Measurements from ENCODE around the gene DNM3. TPM values are rescaled to one million over a fixed set of nuclear protein-coding genes. Genes with fewer than 3 reads are reported as not detected.

Gene DNM3
- total RNA-seq, 1 donor: 0.72 TPM

GRCh38 chr1:171973421-171973820 is 132.1 kb downstream of the DNM3 start:
- no peak for DNase-seq (ENCODE audit: insufficient read length, low spot score, missing footprints)
- Histone ChIP-seq H3K36me3 (ENCODE audit: insufficient read depth, low read length) (no peaks in the 10 kb centered on the region), H3K4me2 (ENCODE audit: insufficient read depth, low read length) (no peak overlapping the region), H3K27me3 (ENCODE audit: insufficient read depth, low read length) (no peaks in the 10 kb centered on the region), H4K20me1 (ENCODE audit: insufficient read depth, low read length) (no peaks in the 10 kb centered on the region), H2AFZ (ENCODE audit: low read length) (no peak overlapping the region), H3K9me3 (ENCODE audit: low read depth, low read length) (no peaks in the 10 kb centered on the region), H3K79me2 (ENCODE audit: insufficient read depth, low read length) (no peaks in the 10 kb centered on the region), H3K4me3 (ENCODE audit: insufficient read depth, low read length) (no peak overlapping the region), H3K4me1 (ENCODE audit: insufficient read depth, low read length) (no peaks in the 10 kb centered on the region), H3K27ac (ENCODE audit: low read depth, low read length) (no peak overlapping the region)
- no peak for TF ChIP-seq CTCF (IDR thresholded peaks at IDR 0.05; ENCODE audit: extremely low read depth, low read depth, low read length)

GRCh38 chr1:171981303-171981702 is 140.0 kb downstream of the DNM3 start:
- no peak for DNase-seq (ENCODE audit: insufficient read length, low spot score, missing footprints)
- no peak for TF ChIP-seq CTCF (IDR thresholded peaks at IDR 0.05; ENCODE audit: extremely low read depth, low read depth, low read length)
- Histone ChIP-seq H3K27me3 (ENCODE audit: insufficient read depth, low read length) (no peaks in the 10 kb centered on the region), H3K36me3 (ENCODE audit: insufficient read depth, low read length) (no peaks in the 10 kb centered on the region), H3K79me2 (ENCODE audit: insufficient read depth, low read length) (no peaks in the 10 kb centered on the region), H3K4me3 (ENCODE audit: insufficient read depth, low read length) (no peak overlapping the region), H3K27ac (ENCODE audit: low read depth, low read length) (no peak overlapping the region), H3K4me1 (ENCODE audit: insufficient read depth, low read length) (no peaks in the 10 kb centered on the region), H2AFZ (ENCODE audit: low read length) (no peak overlapping the region), H4K20me1 (ENCODE audit: insufficient read depth, low read length) (no peaks in the 10 kb centered on the region), H3K9me3 (ENCODE audit: low read depth, low read length) (no peaks in the 10 kb centered on the region), H3K4me2 (ENCODE audit: insufficient read depth, low read length) (no peak overlapping the region)

GRCh38 chr1:171983584-171983983 is 142.3 kb downstream of the DNM3 start:
- H3K4me1 ChIP-seq (ENCODE audit: insufficient read depth, low read length): no peaks in the 10 kb centered on the region
- no peaks in the 10 kb centered on the region for H3K36me3 ChIP-seq (ENCODE audit: insufficient read depth, low read length)
- no peak overlapping the region for H3K4me2 ChIP-seq (ENCODE audit: insufficient read depth, low read length)
- no peaks in the 10 kb centered on the region for H3K27me3 ChIP-seq (ENCODE audit: insufficient read depth, low read length)
- H3K9me3 ChIP-seq (ENCODE audit: low read depth, low read length): no peaks in the 10 kb centered on the region
- H4K20me1 ChIP-seq (ENCODE audit: insufficient read depth, low read length): no peaks in the 10 kb centered on the region
- H3K4me3 ChIP-seq (ENCODE audit: insufficient read depth, low read length): no peak overlapping the region
- no peaks in the 10 kb centered on the region for H3K79me2 ChIP-seq (ENCODE audit: insufficient read depth, low read length)
- H2AFZ ChIP-seq (ENCODE audit: low read length): no peak overlapping the region
- no peak for DNase-seq (ENCODE audit: insufficient read length, low spot score, missing footprints)
- no peak overlapping the region for H3K27ac ChIP-seq (ENCODE audit: low read depth, low read length)
- peak; percentile 53 for TF ChIP-seq CTCF (IDR thresholded peaks at IDR 0.05; ENCODE audit: extremely low read depth, low read depth, low read length)

- Histone ChIP-seq H3K27me3 (ENCODE audit: insufficient read depth, low read length) (no peaks in the 10 kb centered on the region), H3K4me1 (ENCODE audit: insufficient read depth, low read length) (no peaks in the 10 kb centered on the region), H3K9me3 (ENCODE audit: low read depth, low read length) (no peaks in the 10 kb centered on the region), H3K79me2 (ENCODE audit: insufficient read depth, low read length) (no peaks in the 10 kb centered on the region), H3K4me3 (ENCODE audit: insufficient read depth, low read length) (no peak overlapping the region), H3K4me2 (ENCODE audit: insufficient read depth, low read length) (no peak overlapping the region), H4K20me1 (ENCODE audit: insufficient read depth, low read length) (no peaks in the 10 kb centered on the region), H3K27ac (ENCODE audit: low read depth, low read length) (no peak overlapping the region), H3K36me3 (ENCODE audit: insufficient read depth, low read length) (no peaks in the 10 kb centered on the region), H2AFZ (ENCODE audit: low read length) (no peak overlapping the region)
- DNase-seq (ENCODE audit: insufficient read length, low spot score, missing footprints): no peak
- no peak for TF ChIP-seq CTCF (IDR thresholded peaks at IDR 0.05; ENCODE audit: extremely low read depth, low read depth, low read length)
These were observed 143.0 kb downstream of the DNM3 start for GRCh38 chr1:171984262-171984661.

All from osteoblast (primary cell).